ENCODE results near the gene MAG. TPM values are rescaled to one million over a fixed set of nuclear protein-coding genes. Genes with fewer than 3 reads are reported as not detected.

Gene MAG
- total RNA-seq, 1 donor from 2014 or later = not detected

GRCh38 chr19:35273686-35274259 is 18.2 kb upstream of the MAG start:
- Histone ChIP-seq H3K9me3 (no peaks in the 10 kb centered on the region), H3K27me3 (ENCODE audit: low read depth) (no peaks in the 10 kb centered on the region), H3K4me3 (no peak overlapping the region), H3K4me1 (peaks cover 17% of the 10 kb centered on the region), H3K27ac (no peak overlapping the region), H3K36me3 (peaks cover 80% of the 10 kb centered on the region)
- TF ChIP-seq CTCF (IDR thresholded peaks at IDR 0.05) = no peak
- ATAC-seq (no peak), DNase-seq (no peak)
- intact Hi-C loops (cut with DNase I) = no loop called here

- intact Hi-C loops (cut with DNase I) = no loop called here
These were observed 17.6 kb upstream of the MAG start for GRCh38 chr19:35274323-35274722.

GRCh38 chr19:35276706-35277281 is 15.2 kb upstream of the MAG start:
- H3K4me3 ChIP-seq = no peak overlapping the region
- TF ChIP-seq CTCF (IDR thresholded peaks at IDR 0.05) = no peak
- ATAC-seq (no peak), DNase-seq (no peak)
- H3K27me3 ChIP-seq (ENCODE audit: low read depth) = no peaks in the 10 kb centered on the region
- peaks cover 71% of the 10 kb centered on the region for H3K36me3 ChIP-seq
- H3K9me3 ChIP-seq = no peaks in the 10 kb centered on the region
- intact Hi-C loops (cut with DNase I) = no loop called here
- no peaks in the 10 kb centered on the region for H3K4me1 ChIP-seq
- no peak overlapping the region for H3K27ac ChIP-seq

More at GRCh38 chr19:35274323-35274722, 17.6 kb upstream of the MAG start:
- DNase-seq = no peak
- ATAC-seq = no peak
- Histone ChIP-seq H3K9me3 (no peaks in the 10 kb centered on the region), H3K27ac (no peak overlapping the region), H3K4me1 (peaks cover 17% of the 10 kb centered on the region), H3K27me3 (ENCODE audit: low read depth) (no peaks in the 10 kb centered on the region), H3K4me3 (no peak overlapping the region), H3K36me3 (peaks cover 85% of the 10 kb centered on the region)
- TF ChIP-seq CTCF (IDR thresholded peaks at IDR 0.05) = no peak

GRCh38 chr19:35278578-35279284 is 13.2 kb upstream of the MAG start:
- H3K36me3 ChIP-seq = peaks cover 51% of the 10 kb centered on the region
- H3K9me3 ChIP-seq = no peaks in the 10 kb centered on the region
- TF ChIP-seq CTCF (IDR thresholded peaks at IDR 0.05) = no peak
- no peaks in the 10 kb centered on the region for H3K4me1 ChIP-seq
- no peak overlapping the region for H3K4me3 ChIP-seq
- no peak for ATAC-seq
- peaks cover under 1% of the 10 kb centered on the region for H3K27me3 ChIP-seq (ENCODE audit: low read depth)
- DNase-seq = no peak
- intact Hi-C loops (cut with DNase I) = no loop called here
- H3K27ac ChIP-seq = no peak overlapping the region

GRCh38 chr19:35279374-35279773 is 12.6 kb upstream of the MAG start:
- peaks cover 45% of the 10 kb centered on the region for H3K36me3 ChIP-seq
- intact Hi-C loops (cut with DNase I) = no loop called here

More at GRCh38 chr19:35279374-35279773, 12.6 kb upstream of the MAG start:
- H3K27ac ChIP-seq = no peak overlapping the region
- no peaks in the 10 kb centered on the region for H3K9me3 ChIP-seq
- no peak for TF ChIP-seq CTCF (IDR thresholded peaks at IDR 0.05)
- peaks cover 5% of the 10 kb centered on the region for H3K27me3 ChIP-seq (ENCODE audit: low read depth)
- H3K4me1 ChIP-seq = no peaks in the 10 kb centered on the region
- no peak overlapping the region for H3K4me3 ChIP-seq
- no peak for DNase-seq
- ATAC-seq = no peak
